Transverse colon (tissue), 3 donors: ENCODE measurements around the gene PGA3.
"Not testable (repeated sequence)": the region's sequence is repeated elsewhere in the genome, so short reads cannot be mapped to it uniquely, and the experiment has no call there.

ENCODE experiments used
- CTCF ChIP-seq, 5 experiments: fragments of 200-600 bp in 3 of 5; fragments of 450-650 bp in 2 of 5; sonication (generic) in 3 of 5; IDR thresholded peaks; 1 replicate in 2 of 5; 2 replicates in 3 of 5; pipeline ENCODE4 v1.5.1; 2016 to 2017; ENCODE audit warnings: antibody characterized with exemption in 5 of 5, inconsistent platforms in 3 of 5, mild to moderate bottlenecking in 2 of 5, moderate library complexity in 1 of 5
- EP300 ChIP-seq: sonication (generic); formaldehyde crosslinking; IDR thresholded peaks from one replicate; pipeline ENCODE4 v1.6.1; 2017; ENCODE audit warnings: antibody characterized with exemption, low read depth

GRCh38 chr11:61231585-61231984, 28.3 kb downstream of the PGA3 start:
- not testable (repeated sequence) for TF ChIP-seq CTCF (IDR thresholded peaks at IDR 0.05); EP300
